Ovary (tissue), 9 donors: ENCODE results near the gene SPAG16. TPM values are rescaled to one million over a fixed set of nuclear protein-coding genes. Genes with fewer than 3 reads are reported as not detected.

Source experiments
- DNase-seq, 5 donors: peaks; one replicate each; pipeline ENCODE4 v3.0.0-alpha.2; 2019 to 2020
- H3K27ac ChIP-seq, 2 donors: fragments of 200-600 bp; one replicate each; pipeline versions ENCODE4 v1.5.1 to v1.8.0; 2019 to 2022
- H3K27me3 ChIP-seq: fragments of 200-600 bp; one replicate; pipeline ENCODE4 v1.8.0; 2022
- H3K36me3 ChIP-seq: fragments of 200-600 bp; sonication (generic); one replicate; pipeline ENCODE4 v1.5.1; 2019
- H3K4me1 ChIP-seq: one replicate; pipeline ENCODE4 v1.8.1; 2013; ENCODE audit warnings: mild to moderate bottlenecking, moderate library complexity; ENCODE audit not compliant: insufficient read depth
- H3K4me3 ChIP-seq: fragments of 200-600 bp; sonication (generic); one replicate; pipeline ENCODE4 v1.5.1; 2017
- H3K9me3 ChIP-seq, 2 donors: fragments of 200-600 bp in 1 of 2; sonication (generic) in 1 of 2; one replicate each; pipeline versions ENCODE4 v1.5.1 to v1.8.1; 2013 to 2019; ENCODE audit warnings: mild to moderate bottlenecking in 1 of 2, moderate library complexity in 1 of 2
- EP300 ChIP-seq: sonication (generic); formaldehyde crosslinking; IDR thresholded peaks from one replicate; pipeline ENCODE4 v1.6.1; 2017; ENCODE audit warnings: antibody characterized with exemption
- POLR2A ChIP-seq: fragments of 450-650 bp; IDR thresholded peaks from one replicate; pipeline ENCODE4 v1.6.1; 2017; ENCODE audit warnings: antibody characterized with exemption, mild to moderate bottlenecking, moderate library complexity
- WGBS, 3 donors: extraction: QIAGEN DNeasy Blood & Tissue Kit in 1 of 3; methylation state at CpG; one replicate each; pipeline versions ENCODE4 v1.1.5 to v1.1.7; 2013 to 2017; 5-methylcytosine and 5-hydroxymethylcytosine counted together
- intact Hi-C, 4 donors: fragments of 100-400 bp; cut with DNase I; formaldehyde crosslinking; loops; one replicate each; pipeline versions ENCODE4 v1.11.0 to v1.15.1; 2022 to 2023
- polyA plus RNA-seq, 2 donors: library from polyadenylated mRNA; stranded (reverse); fragments of 200-250 nt in 1 of 2; fragments of 350-450 nt in 1 of 2; fragmentation: Illumina TruSeq in 1 of 2; extraction: RNeasy Lipid Tissue Mini Kit (QIAGEN cat#74804) in 1 of 2; gene quantifications; one replicate each; pipeline ENCODE4 v1.2.3, GENCODE V29; 2013 to 2014
- total RNA-seq, 7 donors: library from RNA; depleted of rRNA in 2 of 7; stranded (reverse); fragments of >200 nt in 2 of 7; fragmentation: NEBNext Ultra II Directional in 3 of 7; extraction: Animal tissue kit (Norgen Biotek cat#: 25700) in 3 of 7; gene quantifications; one replicate each; pipeline versions ENCODE4 v1.1.0 to v1.2.4, GENCODE V29; 2016 to 2023
- TF ChIP-seq, protein P1 (sequence below), 3 donors: fragments of 450-650 bp in 2 of 3; fragments of 200-600 bp in 1 of 3; IDR thresholded peaks; one replicate each; pipeline versions ENCODE4 v1.5.1 to v1.8.0; 2016 to 2022; ENCODE audit warnings: antibody characterized with exemption in 3 of 3, mild to moderate bottlenecking in 1 of 3
- donor health status: DM: no; HTN: no; CAD: no; lungs with moderate emphysema.
- donor health status: DM: no; HTN: no; CAD: no.
- donor health status: Bipolar disorder and iron deficiency.
- donor health status: DM: yes; HTN: yes; CAD: no.
- donor health status: DM: no; HTN: no; CAD: no.
- donor health status: DM: yes; HTN: yes; CAD: no.

The SPAG16 gene
- total and polyA plus RNA-seq, 9 donors: 25.2 to 58.7 (median 28.9) TPM

DNA sequence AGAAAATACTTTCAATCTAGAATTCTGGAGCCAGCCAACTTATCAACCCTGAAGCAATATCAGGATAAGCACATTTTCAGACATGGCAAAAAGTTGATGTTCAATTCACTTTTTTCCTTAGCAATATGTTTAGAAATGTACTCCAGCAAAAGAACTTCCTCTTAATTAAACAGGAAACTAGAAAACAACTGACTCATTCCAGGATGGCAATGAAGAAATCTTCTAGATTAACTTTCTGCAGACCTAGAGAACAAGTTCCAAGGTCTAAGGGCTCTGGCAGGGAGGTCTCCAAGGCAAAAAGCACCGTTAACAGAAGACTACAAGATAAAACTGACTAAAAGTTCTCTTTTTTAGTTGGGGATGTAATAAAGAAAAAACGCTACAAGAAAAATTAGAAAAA, 1057.4 kb downstream of the SPAG16 start:
- Histone ChIP-seq H3K27me3 (no peaks in the 10 kb centered on the region), H3K4me1 (no peaks in the 10 kb centered on the region), H3K4me3 (no peak overlapping the region), H3K9me3 (no peaks in the 10 kb centered on the region), H3K27ac (no peak overlapping the region), H3K36me3 (no peaks in the 10 kb centered on the region)
- intact Hi-C loops: no loop called here
- no peak for DNase-seq
- TF ChIP-seq, protein P1, sequence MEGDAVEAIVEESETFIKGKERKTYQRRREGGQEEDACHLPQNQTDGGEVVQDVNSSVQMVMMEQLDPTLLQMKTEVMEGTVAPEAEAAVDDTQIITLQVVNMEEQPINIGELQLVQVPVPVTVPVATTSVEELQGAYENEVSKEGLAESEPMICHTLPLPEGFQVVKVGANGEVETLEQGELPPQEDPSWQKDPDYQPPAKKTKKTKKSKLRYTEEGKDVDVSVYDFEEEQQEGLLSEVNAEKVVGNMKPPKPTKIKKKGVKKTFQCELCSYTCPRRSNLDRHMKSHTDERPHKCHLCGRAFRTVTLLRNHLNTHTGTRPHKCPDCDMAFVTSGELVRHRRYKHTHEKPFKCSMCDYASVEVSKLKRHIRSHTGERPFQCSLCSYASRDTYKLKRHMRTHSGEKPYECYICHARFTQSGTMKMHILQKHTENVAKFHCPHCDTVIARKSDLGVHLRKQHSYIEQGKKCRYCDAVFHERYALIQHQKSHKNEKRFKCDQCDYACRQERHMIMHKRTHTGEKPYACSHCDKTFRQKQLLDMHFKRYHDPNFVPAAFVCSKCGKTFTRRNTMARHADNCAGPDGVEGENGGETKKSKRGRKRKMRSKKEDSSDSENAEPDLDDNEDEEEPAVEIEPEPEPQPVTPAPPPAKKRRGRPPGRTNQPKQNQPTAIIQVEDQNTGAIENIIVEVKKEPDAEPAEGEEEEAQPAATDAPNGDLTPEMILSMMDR (IDR thresholded peaks at IDR 0.05): no peak
- TF ChIP-seq POLR2A: no peak
- WGBS, 3 donors: 0 to 38% (median 0%) methylated on average over 2 of the region's 2 CpGs

GRCh38 chr2:214358506-214358905, 1074.2 kb downstream of the SPAG16 start:
- intact Hi-C loops: no loop called here
- no peaks in the 10 kb centered on the region for H3K36me3 ChIP-seq
- 49 to 66% (median 51%) methylated on average over 1 of the region's 1 CpG for WGBS, 3 donors
- DNase-seq: no peak
- no peaks in the 10 kb centered on the region for H3K27me3 ChIP-seq
- H3K4me1 ChIP-seq: no peaks in the 10 kb centered on the region
- H3K27ac ChIP-seq: no peak overlapping the region
- no peak overlapping the region for H3K4me3 ChIP-seq
- H3K9me3 ChIP-seq: no peaks in the 10 kb centered on the region
- TF ChIP-seq POLR2A: no peak
- TF ChIP-seq, protein P1 (IDR thresholded peaks at IDR 0.05): no peak
- no peak for TF ChIP-seq EP300

GRCh38 chr2:214361116-214361515, 1076.9 kb downstream of the SPAG16 start:
- Histone ChIP-seq H3K4me1 (no peaks in the 10 kb centered on the region), H3K27me3 (no peaks in the 10 kb centered on the region), H3K9me3 (no peaks in the 10 kb centered on the region), H3K4me3 (no peak overlapping the region), H3K27ac (no peak overlapping the region), H3K36me3 (no peaks in the 10 kb centered on the region)
- 80 to 93% (median 85%) methylated on average over 4 of the region's 4 CpGs for WGBS, 3 donors
- intact Hi-C loops: no loop called here
- DNase-seq: no peak
- no peak for TF ChIP-seq POLR2A
- TF ChIP-seq, protein P1 (IDR thresholded peaks at IDR 0.05): no peak
- no peak for TF ChIP-seq EP300

GRCh38 chr2:214365549-214365948, 1081.3 kb downstream of the SPAG16 start:
- no peak overlapping the region for H3K27ac ChIP-seq
- H3K4me3 ChIP-seq: no peak overlapping the region
- no peak for DNase-seq
- TF ChIP-seq EP300 (no peak), POLR2A (no peak)
- TF ChIP-seq, protein P1 (IDR thresholded peaks at IDR 0.05): no peak
- H3K9me3 ChIP-seq: no peaks in the 10 kb centered on the region
- intact Hi-C loops: no loop called here
- no peaks in the 10 kb centered on the region for H3K27me3 ChIP-seq
- 78 to 94% (median 92%) methylated on average over 1 of the region's 1 CpG for WGBS, 3 donors
- H3K36me3 ChIP-seq: no peaks in the 10 kb centered on the region
- no peaks in the 10 kb centered on the region for H3K4me1 ChIP-seq

- Histone ChIP-seq H3K4me3 (no peak overlapping the region), H3K27me3 (no peaks in the 10 kb centered on the region), H3K36me3 (no peaks in the 10 kb centered on the region), H3K27ac (no peak overlapping the region), H3K9me3 (no peaks in the 10 kb centered on the region), H3K4me1 (no peaks in the 10 kb centered on the region)
- intact Hi-C loops: no loop called here
- WGBS, 3 donors: 12 to 32% (median 14%) methylated on average over 3 of the region's 3 CpGs
- DNase-seq: no peak
- TF ChIP-seq EP300 (no peak), POLR2A (no peak)
- TF ChIP-seq, protein P1 (IDR thresholded peaks at IDR 0.05): no peak
Observed at GRCh38 chr2:214367171-214367570, 1082.9 kb downstream of the SPAG16 start.
